GM18505 (cell line): ENCODE measurements around the gene EFCAB6.
A peak's percentile ranks its signal among the peaks of the same experiment; 100 is the strongest.

Source experiments
- ATAC-seq: cut with Tn5 transposase; IDR thresholded peaks from one replicate; pipeline ENCODE4 v1.9.1; 2021; ENCODE audit not compliant: unreplicated experiment
- POLR2A ChIP-seq: IDR thresholded peaks from 4 replicates; pipeline ENCODE4 v1.6.1; 2011; ENCODE audit warnings: borderline replicate concordance; ENCODE audit not compliant: insufficient read depth, insufficient read length; ENCODE audit errors: extremely low read depth

EFCAB6 gene

DNA sequence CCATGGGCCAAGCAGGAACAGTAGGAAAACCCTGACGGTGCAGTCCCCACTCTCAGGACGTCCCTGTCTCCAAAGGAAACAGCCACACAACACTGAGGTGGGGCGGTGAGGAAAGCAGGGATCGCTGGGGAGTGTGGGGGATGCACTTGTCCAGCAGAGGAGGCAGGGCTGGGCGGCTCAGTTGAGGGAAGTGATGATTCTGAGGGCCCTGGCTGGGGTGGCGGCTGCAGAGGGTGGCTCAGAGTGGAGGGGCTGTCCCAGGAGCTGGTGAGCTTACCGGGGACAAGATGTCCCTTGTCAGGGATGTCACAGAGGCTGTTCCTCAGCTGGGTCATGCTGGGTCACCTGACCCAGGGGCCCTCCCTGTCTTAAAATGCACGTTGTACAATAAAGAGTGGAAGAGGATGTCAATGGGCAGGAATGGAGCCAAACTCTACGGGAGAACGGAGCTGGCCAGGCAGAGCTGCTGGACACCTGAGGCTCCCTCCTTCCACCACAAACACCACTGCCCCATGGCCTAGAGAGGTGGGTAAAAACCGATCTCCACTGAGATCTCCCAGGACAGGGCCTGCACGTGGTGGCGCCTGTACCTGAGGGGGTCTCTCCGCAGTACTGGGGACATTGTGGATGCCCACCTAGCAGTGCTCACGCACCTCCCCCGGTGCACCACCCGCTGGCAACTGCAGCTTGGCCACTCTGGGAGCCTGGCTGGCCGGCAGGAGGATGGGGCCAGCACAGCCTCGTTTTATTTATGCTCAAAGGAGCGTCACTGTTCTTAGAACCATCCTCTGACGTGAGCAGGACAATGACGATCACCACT, 9.7 kb upstream of the EFCAB6 start:
- TF ChIP-seq POLR2A: no peak
- ATAC-seq: no peak

DNA sequence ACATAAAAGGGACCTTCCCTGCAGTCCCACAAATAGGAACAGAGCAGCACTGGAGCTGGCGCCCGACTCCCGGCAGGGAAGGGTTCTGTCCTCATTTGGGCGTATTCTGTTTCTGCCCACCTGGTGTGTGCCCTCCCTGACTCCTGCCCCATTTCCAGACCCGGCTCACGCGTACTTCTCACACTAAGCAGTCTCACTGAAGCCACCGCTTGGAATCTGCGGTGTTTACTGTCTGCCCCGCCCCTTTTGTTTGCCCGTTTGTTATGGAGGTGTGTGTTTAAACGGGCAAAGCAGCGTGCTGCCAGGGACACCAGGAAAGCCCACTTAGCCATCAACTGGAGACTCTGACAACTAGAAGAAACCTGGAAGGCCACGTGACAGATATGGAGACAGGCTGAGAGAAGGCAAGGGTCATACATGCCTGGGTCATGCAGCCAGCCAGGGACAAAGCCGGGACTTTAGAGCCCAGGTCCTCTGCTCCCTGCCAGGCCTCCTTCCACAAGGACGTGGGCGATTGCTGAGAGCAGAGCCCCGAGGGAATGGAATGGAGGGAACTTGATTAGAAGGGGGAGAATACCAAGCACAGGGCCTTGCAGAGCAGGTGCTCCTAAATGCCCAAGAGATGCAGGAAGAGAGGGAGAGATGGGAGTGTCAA, 8.7 kb upstream of the EFCAB6 start:
- no peak for ATAC-seq
- no peak for TF ChIP-seq POLR2A

DNA sequence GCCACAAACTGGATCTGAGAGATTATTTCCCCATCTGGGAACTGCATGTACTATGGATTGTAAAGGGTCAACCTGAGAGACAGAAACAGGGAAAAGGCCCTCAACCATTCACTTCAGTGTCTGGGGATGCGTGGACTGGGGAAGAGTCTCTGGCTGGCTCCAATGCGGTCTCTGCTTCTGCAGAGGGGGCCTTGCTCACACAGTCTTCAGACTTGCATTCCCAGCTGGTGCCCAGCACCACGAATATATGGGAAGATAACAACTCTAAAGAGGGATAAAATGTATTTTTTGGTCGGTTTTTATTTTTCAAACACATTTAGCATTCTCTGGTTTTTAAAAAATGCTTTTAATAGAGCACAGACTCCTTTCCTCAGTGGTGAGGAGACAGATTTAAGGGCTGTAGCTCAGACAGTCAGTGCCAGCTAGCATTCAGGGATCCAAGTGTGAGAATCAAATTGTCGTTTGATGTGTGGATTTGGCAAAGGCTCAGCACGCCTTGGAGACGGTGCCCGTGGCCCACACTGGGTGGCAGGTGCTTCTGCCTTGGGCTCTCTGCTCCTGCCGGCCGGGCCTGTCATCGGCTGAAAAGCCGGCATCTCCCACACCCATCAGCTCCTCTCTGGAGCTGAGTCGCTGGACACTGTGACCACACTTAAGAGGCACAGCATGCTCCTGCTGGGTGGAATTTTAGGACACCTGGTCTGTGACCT, 8.0 kb upstream of the EFCAB6 start:
- TF ChIP-seq POLR2A: no peak

DNA sequence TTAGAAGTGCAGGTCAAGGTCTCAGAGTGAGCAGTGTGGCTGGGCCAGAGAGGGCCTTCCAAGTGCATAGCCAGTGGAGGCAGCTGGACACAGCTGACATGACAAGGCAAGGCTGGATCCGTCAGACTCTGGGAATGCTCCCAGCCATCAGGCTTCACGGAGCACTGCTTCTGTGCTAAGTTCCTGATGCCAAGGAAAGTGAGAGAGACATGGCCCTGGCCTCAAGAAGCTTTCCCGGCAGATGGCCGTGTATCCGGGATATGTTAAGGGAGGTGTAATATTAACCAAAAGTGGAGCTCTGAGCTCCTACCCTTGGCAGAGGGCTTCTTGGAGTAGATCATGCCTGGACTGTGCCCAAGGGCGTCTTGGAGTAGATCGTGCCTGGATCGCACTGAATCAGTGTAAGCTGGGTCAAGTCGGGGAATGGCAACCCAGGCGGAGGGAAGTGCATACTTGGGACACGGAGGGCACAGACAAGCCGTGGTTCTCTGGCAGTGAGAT, 7.4 kb upstream of the EFCAB6 start:
- no peak for TF ChIP-seq POLR2A
- no peak for ATAC-seq

More for the DNA sequence above, 8.0 kb upstream of the EFCAB6 start:
- no peak for ATAC-seq

DNA sequence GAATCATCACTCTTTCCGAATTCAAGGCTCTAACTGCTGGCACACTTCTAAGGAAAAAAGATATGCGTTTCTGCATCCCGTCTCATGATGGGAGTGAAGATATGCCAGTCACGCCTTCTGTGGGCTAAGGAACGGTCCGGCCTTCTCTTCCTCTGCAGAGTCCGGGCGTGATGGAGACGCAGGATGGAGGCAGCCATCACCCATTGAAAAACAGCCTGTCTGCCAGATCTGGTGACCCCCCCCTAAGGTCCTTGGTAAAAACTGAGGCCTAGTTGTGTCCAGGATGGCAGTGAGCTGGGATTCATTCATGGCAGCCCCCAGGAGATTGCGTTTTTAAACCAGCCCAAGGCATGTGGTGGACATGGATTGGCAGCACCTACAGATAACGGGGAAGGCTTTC, 6.9 kb upstream of the EFCAB6 start:
- no peak for ATAC-seq
- TF ChIP-seq POLR2A: no peak

DNA sequence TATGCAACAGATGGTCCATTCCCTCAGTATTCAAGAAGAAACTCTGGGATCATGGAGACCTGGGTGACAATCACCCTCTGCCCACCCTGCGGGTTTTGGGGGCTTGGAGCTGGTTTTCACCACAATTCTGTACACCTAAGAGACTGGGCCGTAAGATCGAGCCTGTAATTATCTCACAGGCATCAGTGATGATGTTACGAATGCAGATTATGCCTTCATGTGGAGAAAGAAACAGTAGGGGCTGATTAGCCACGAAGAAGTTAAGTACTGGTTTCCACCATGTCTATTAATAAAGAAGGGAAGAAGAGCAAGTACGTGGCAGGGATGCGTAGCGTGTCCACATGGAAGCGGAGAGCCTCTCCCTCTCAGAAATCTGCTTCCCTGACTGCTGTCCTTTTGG, 5.3 kb upstream of the EFCAB6 start:
- no peak for TF ChIP-seq POLR2A
- ATAC-seq: no peak

DNA sequence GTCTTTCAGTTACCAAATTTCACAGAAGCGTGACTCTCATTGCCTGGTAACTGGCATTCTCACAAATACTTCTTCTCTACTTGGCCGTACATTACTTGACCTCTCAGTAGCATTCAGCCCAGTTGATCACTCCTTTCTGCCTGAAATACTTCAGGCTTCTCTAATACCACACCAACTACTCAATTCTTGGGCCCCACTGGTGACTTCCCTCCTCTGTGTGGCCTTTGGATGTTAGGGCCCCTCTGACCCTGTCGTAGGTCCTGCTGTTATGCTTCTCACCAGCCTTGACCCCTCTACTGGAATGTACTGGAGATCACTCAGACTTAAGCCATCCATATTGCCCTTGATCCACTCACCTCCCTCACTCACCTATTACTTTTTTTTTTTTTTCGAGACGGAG, 2.2 kb upstream of the EFCAB6 start:
- ATAC-seq: no peak
- no peak for TF ChIP-seq POLR2A

DNA sequence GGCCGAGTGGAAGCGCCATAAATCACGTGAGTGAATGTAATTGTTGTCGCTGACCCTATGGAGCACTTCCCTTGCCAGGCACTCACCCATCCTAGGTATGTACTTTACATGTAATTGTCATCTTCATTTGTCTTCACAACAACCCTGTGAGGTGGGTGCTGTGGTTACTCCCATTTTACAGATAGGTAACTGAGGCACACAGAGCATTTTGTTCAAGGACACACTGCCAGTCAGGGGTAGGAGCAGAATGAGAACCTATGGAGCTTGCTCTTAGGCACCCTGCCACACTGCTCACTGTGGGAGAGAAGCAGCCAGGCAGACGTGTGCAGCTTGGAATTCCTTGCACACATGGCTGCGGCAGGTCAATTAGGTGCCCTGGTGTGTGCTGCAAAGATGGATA, 785 bp upstream of the EFCAB6 start:
- no peak for ATAC-seq
- TF ChIP-seq POLR2A: no peak

DNA sequence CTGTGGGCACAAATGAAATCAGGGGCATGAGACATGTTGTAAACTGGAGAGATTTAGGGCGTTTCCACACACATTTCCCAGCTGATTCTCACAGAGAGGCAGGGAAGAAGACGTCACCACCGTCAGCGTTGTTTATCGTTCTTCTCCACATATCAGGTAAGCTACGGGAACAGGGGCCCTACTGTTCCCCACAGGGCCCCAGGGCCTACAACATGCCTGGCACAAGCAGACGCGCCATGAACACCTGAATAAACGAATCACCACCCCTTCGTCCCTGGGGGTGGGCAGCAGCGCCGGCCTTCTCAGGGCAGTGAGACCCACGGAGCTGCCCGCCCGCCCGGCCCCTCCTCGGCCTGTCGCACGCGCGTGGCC, 342 bp downstream of the EFCAB6 start:
- no peak for TF ChIP-seq POLR2A
- ATAC-seq: peak; percentile 10

DNA sequence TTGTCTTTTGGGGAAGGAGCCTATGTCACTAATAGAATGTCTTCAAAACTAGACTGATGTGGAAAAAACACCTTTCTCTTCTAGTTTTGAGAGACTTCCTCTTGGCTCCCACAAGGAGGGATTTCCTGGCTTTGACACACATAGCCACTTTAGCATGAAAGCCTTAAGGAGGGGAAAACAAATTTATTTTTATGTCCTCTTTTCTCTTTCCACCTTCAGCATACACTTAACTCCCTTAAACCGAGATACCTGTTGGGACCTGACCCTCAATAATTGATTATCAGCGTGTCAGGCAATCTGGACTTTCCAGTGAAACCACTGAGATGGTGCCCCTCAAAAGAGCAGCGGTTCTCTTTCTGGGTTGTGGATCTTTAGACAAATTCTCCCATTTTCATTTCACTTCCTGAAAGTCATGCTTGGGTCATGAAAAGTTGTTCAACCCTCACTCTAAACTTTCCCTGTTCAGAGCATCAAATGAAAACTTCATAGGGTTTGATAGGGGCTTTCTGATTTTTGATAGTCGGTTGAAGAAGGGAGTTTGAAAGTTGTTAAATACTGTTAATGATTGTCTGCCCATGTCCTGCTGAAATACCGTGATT, 9.1 kb downstream of the EFCAB6 start:
- TF ChIP-seq POLR2A: no peak
- ATAC-seq: no peak

DNA sequence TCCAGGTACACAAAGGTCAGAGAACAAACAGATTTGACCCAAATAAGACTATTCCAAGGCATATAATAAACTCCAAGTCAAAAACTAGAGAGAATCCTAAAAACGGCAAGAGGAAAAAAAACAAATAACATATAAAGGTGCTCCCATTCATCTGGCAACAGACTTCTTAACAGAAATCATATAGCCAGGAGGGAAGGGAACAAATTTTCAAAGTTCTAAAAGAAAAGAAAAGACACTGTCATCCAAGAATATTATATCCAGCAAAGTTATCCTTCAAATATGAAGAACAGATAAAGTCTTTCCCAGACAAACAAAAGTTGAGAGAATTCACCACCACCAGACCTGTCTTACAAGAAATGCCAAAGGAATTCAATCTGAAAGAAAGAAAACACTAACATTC, 11.1 kb downstream of the EFCAB6 start:
- ATAC-seq: no peak

DNA sequence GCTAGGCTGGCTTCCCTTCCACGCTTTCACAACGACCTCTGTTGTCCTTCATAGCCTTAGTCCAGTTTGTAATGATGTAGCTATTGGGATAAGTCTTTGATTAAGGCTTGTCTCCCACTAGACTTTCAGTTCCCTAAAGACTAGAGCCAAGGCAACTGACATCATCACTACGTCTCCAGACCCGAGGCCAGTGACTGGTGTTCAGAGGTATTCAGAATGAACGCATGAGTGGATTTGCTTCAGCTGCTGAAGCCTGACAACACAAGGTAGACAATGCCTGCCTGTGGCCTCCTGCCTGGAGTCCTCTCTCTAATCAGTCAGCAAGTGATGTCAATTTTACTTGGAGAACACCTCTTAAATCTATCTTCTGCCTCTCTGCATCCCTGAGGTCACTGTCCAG, 13.6 kb downstream of the EFCAB6 start:
- no peak for TF ChIP-seq POLR2A
- ATAC-seq: no peak

More for the DNA sequence above, 11.1 kb downstream of the EFCAB6 start:
- TF ChIP-seq POLR2A: no peak

DNA sequence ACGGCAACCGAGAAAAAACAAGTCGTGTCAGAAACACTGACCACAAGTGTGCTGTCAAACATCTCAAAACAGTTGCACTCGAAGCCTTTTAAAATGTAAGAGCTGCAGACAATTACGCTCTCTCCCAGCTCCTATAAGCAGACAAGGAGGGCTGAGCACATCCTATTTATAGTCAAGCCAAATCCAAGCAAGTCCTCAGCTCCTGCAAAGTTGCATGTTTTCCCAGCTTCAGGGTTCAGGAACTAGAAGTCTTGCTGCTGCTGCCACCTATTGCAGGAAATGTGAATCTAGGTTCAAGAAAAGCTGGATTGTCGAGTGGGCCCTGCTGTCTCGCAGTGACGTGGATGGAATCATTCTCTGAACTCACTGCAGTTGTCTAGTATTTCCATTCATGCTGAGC, 15.5 kb downstream of the EFCAB6 start:
- TF ChIP-seq POLR2A: no peak
- ATAC-seq: no peak
